Neural progenitor cell (in vitro differentiated cells): Measurements from ENCODE around the gene IRF1.

Source experiments
- EZH2 ChIP-seq: fragments of 200-600 bp; sonication (generic); IDR thresholded peaks from 2 replicates; pipeline ENCODE4 v1.6.1; 2017; ENCODE audit warnings: antibody characterized with exemption, mild to moderate bottlenecking, moderate library complexity
- TF ChIP-seq, protein P1 (sequence below): fragments of 200-600 bp; sonication (generic); IDR thresholded peaks from 2 replicates; pipeline ENCODE4 v1.5.1; 2017; ENCODE audit warnings: antibody characterized with exemption, mild to moderate bottlenecking

GRCh38 chr5:132449060-132449459 is 41.5 kb downstream of the IRF1 start:
- TF ChIP-seq, protein P1, sequence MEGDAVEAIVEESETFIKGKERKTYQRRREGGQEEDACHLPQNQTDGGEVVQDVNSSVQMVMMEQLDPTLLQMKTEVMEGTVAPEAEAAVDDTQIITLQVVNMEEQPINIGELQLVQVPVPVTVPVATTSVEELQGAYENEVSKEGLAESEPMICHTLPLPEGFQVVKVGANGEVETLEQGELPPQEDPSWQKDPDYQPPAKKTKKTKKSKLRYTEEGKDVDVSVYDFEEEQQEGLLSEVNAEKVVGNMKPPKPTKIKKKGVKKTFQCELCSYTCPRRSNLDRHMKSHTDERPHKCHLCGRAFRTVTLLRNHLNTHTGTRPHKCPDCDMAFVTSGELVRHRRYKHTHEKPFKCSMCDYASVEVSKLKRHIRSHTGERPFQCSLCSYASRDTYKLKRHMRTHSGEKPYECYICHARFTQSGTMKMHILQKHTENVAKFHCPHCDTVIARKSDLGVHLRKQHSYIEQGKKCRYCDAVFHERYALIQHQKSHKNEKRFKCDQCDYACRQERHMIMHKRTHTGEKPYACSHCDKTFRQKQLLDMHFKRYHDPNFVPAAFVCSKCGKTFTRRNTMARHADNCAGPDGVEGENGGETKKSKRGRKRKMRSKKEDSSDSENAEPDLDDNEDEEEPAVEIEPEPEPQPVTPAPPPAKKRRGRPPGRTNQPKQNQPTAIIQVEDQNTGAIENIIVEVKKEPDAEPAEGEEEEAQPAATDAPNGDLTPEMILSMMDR = no peak
- TF ChIP-seq EZH2 = no peak
